Testis (tissue), 3 donors: ENCODE results near the gene STIM2. TPM values are rescaled to one million over a fixed set of nuclear protein-coding genes. Genes with fewer than 3 reads are reported as not detected.

Experiments
- DNase-seq: peaks from one replicate; pipeline ENCODE4 v3.0.0-alpha.2; 2019
- H3K27ac ChIP-seq, 2 donors: fragments of 200-600 bp; sonication (generic); one replicate each; pipeline ENCODE4 v1.5.1; 2019
- H3K27me3 ChIP-seq: fragments of 200-600 bp; sonication (generic); one replicate; pipeline ENCODE4 v1.5.1; 2019
- H3K36me3 ChIP-seq: fragments of 200-600 bp; sonication (generic); one replicate; pipeline ENCODE4 v1.5.1; 2017; ENCODE audit warnings: low read depth; ENCODE audit errors: missing control alignments
- H3K4me1 ChIP-seq: fragments of 200-600 bp; sonication (generic); one replicate; pipeline ENCODE4 v1.5.1; 2019
- H3K4me3 ChIP-seq, 2 donors: fragments of 200-600 bp; sonication (generic); one replicate each; pipeline ENCODE4 v1.5.1; 2017 to 2019
- H3K9me3 ChIP-seq: fragments of 200-600 bp; sonication (generic); one replicate; pipeline ENCODE4 v1.5.1; 2017
- POLR2A ChIP-seq: fragments of 450-650 bp; IDR thresholded peaks from one replicate; pipeline ENCODE4 v1.6.1; 2017; ENCODE audit warnings: antibody characterized with exemption, mild to moderate bottlenecking, moderate library complexity
- WGBS, 2 donors: methylation state at CpG; one replicate each; pipeline ENCODE4 v1.1.5; 2018; 5-methylcytosine and 5-hydroxymethylcytosine counted together
- intact Hi-C: fragments of 100-400 bp; cut with DNase I; formaldehyde crosslinking; loops from one replicate; pipeline ENCODE4 v1.15.1; 2023; ENCODE audit warnings: low total_unique reads
- polyA plus RNA-seq: library from polyadenylated mRNA; stranded (reverse); fragments of 350-450 nt; fragmentation: Illumina TruSeq; extraction: RNeasy Lipid Tissue Mini Kit (QIAGEN cat#74804); gene quantifications from one replicate; pipeline ENCODE4 v1.2.3, GENCODE V29; 2014; ENCODE audit warnings: low read depth, low replicate concordance; ENCODE audit not compliant: insufficient read depth
- total RNA-seq, 2 donors: library from RNA; depleted of rRNA; stranded (reverse); fragments of >200 nt; gene quantifications; one replicate each; pipeline ENCODE4 v1.2.3, GENCODE V29; 2016
- TF ChIP-seq, protein P1 (sequence below), 3 experiments: fragments of 450-650 bp in 2 of 3; fragments of 200-600 bp in 1 of 3; sonication (generic) in 1 of 3; IDR thresholded peaks; one replicate each; pipeline ENCODE4 v1.5.1; 2016 to 2019; ENCODE audit warnings: antibody characterized with exemption in 3 of 3, mild to moderate bottlenecking in 2 of 3, moderate library complexity in 1 of 3

STIM2 gene
- total and polyA plus RNA-seq, 3 donors from 2014 or later = 14.3 to 35.0 (median 29.4) TPM

DNA sequence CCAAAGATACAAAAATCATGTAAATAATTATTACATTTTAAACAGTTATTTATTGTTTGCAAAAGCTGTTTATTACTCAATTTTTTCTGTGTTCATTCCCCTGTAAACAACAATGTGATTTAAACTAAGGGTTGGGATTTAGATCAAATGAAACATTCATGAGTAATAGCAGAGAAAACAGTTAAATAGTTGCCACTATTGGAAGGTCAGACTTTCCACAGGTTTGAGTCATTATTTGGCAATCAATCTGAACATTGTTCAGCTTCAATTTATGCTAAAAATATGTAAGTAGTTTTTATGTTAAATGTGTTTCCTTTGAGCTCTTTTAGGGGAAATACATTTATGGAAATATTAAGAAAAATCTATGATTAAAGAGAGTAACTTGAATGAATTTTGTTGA, 144.9 kb downstream of the STIM2 start:
- no peak for TF ChIP-seq POLR2A
- TF ChIP-seq, protein P1, sequence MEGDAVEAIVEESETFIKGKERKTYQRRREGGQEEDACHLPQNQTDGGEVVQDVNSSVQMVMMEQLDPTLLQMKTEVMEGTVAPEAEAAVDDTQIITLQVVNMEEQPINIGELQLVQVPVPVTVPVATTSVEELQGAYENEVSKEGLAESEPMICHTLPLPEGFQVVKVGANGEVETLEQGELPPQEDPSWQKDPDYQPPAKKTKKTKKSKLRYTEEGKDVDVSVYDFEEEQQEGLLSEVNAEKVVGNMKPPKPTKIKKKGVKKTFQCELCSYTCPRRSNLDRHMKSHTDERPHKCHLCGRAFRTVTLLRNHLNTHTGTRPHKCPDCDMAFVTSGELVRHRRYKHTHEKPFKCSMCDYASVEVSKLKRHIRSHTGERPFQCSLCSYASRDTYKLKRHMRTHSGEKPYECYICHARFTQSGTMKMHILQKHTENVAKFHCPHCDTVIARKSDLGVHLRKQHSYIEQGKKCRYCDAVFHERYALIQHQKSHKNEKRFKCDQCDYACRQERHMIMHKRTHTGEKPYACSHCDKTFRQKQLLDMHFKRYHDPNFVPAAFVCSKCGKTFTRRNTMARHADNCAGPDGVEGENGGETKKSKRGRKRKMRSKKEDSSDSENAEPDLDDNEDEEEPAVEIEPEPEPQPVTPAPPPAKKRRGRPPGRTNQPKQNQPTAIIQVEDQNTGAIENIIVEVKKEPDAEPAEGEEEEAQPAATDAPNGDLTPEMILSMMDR (IDR thresholded peaks at IDR 0.05) = no peak
- no peaks in the 10 kb centered on the region for H3K27me3 ChIP-seq
- no peaks in the 10 kb centered on the region for H3K36me3 ChIP-seq
- no peak overlapping the region for H3K27ac ChIP-seq
- H3K4me3 ChIP-seq = no peak overlapping the region
- H3K9me3 ChIP-seq = no peaks in the 10 kb centered on the region
- no peak for DNase-seq
- peaks cover 4% of the 10 kb centered on the region for H3K4me1 ChIP-seq
- intact Hi-C loops = no loop called here

DNA sequence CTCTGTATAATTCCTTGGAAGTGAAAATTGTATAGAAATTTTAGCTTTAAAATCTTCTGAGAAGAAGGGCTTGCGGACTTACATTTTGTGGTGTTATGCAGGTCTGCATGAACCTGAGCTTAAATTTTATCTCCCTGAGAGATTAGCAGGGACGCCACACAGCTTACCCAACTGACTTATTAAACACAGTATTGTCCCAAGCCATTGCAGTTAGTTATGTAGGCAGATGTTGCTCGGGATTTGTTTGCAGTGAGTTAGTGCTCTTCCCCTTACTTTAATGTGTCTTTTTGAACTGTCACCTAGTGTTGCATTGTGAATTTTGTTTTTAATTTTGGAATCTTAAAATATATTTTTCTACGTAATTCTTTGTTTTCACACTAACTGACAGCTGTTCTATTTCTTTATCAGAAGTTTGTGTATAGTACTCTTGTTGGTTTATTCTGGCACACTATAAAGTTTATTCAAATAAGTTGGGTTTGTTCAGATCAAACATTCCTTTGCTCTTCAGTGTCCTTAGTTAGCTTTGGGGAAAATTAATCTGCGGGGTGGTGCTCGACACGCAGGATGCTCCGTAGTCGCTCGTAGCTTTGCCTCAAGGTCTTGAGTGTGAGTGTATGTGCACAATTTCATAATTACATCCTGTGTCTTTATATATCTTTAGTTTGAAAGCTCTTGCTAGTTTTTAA, 145.4 kb downstream of the STIM2 start:
- intact Hi-C loops = no loop called here
- Histone ChIP-seq H3K27me3 (no peaks in the 10 kb centered on the region), H3K4me1 (peaks cover 4% of the 10 kb centered on the region), H3K27ac (no peak overlapping the region), H3K36me3 (no peaks in the 10 kb centered on the region), H3K9me3 (no peaks in the 10 kb centered on the region), H3K4me3 (no peak overlapping the region)
- WGBS, 2 donors = 43 to 55% methylated on average over 10 of the region's 10 CpGs
- no peak for TF ChIP-seq POLR2A
- TF ChIP-seq, protein P1 (IDR thresholded peaks at IDR 0.05) = no peak
- no peak for DNase-seq

DNA sequence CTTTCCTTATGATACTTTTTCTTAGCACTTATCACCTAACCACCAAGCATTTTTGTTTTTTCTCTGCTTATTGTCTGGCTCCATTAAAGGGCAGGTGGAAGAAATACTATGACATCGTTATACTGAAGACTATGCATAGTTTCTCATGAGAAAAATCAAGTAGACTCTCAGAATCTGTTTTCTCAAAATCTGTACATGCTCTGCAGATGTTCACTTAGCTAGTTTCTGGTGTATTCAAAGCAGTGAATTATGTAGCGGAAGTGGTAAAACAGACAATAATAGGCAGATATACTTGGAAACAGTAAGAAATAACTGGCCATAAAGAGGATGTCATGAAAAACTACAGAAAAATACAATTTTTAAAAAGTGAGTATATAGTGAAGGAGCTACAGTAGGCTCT, 146.0 kb downstream of the STIM2 start:
- Histone ChIP-seq H3K4me1 (peaks cover 4% of the 10 kb centered on the region), H3K4me3 (no peak overlapping the region), H3K27ac (no peak overlapping the region), H3K36me3 (no peaks in the 10 kb centered on the region), H3K9me3 (no peaks in the 10 kb centered on the region), H3K27me3 (no peaks in the 10 kb centered on the region)
- WGBS, 2 donors = 15 to 26% methylated on average over 2 of the region's 2 CpGs
- intact Hi-C loops = no loop called here
- no peak for DNase-seq
- TF ChIP-seq, protein P1 (IDR thresholded peaks at IDR 0.05) = no peak
- no peak for TF ChIP-seq POLR2A

DNA sequence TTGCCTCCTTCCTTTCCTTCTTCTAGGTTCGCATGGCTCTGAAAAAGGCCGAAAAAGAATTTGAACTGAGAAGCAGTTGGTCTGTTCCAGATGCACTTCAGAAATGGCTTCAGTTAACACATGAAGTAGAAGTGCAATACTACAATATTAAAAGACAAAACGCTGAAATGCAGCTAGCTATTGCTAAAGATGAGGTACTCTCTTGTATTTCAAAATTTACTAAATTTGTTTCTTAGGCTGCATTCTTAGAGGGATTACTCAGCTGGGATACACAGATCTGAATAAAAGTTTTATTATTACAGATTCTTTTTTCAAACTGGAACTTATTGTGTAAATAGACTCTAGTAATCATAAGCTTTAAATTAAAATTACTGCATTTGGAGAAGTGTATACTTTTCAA, 146.9 kb downstream of the STIM2 start:
- no peaks in the 10 kb centered on the region for H3K9me3 ChIP-seq
- intact Hi-C loops = no loop called here
- no peak overlapping the region for H3K27ac ChIP-seq
- WGBS, 2 donors = 91% methylated on average over 3 of the region's 3 CpGs
- no peaks in the 10 kb centered on the region for H3K27me3 ChIP-seq
- DNase-seq = no peak
- H3K36me3 ChIP-seq = no peaks in the 10 kb centered on the region
- H3K4me3 ChIP-seq = no peak overlapping the region
- H3K4me1 ChIP-seq = peaks cover 4% of the 10 kb centered on the region
- TF ChIP-seq, protein P1 (IDR thresholded peaks at IDR 0.05) = no peak
- TF ChIP-seq POLR2A = no peak

DNA sequence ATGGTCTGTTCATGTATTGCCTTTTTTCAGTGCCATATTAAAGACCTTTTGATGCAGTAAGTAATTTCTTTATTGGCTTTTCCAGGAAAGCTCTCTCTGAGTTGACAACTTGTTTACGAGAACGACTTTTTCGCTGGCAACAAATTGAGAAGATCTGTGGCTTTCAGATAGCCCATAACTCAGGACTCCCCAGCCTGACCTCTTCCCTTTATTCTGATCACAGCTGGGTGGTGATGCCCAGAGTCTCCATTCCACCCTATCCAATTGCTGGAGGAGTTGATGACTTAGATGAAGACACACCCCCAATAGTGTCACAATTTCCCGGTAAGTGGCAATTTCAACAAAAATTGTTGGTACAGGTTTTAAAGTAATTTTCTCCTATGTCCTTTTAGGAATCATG, 148.0 kb downstream of the STIM2 start:
- no peak for DNase-seq
- Histone ChIP-seq H3K27me3 (no peaks in the 10 kb centered on the region), H3K36me3 (no peaks in the 10 kb centered on the region), H3K4me3 (no peak overlapping the region), H3K9me3 (no peaks in the 10 kb centered on the region), H3K27ac (no peak overlapping the region), H3K4me1 (peaks cover 4% of the 10 kb centered on the region)
- WGBS, 2 donors = 93 to 97% methylated on average over 4 of the region's 4 CpGs
- TF ChIP-seq POLR2A = no peak
- TF ChIP-seq, protein P1 (IDR thresholded peaks at IDR 0.05) = no peak
- intact Hi-C loops = no loop called here
